Measurements from ENCODE around the gene NHP2. TPM values are rescaled to one million over a fixed set of nuclear protein-coding genes. Genes with fewer than 3 reads are reported as not detected.

NHP2 gene
- total and polyA plus RNA-seq, 2 experiments from 2014 or later, result 232 to 270 TPM

- H3K4me3 ChIP-seq, result no peak overlapping the region
- H3K27me3 ChIP-seq, result no peaks in the 10 kb centered on the region
- no peak overlapping the region for H3K27ac ChIP-seq
- H3K9me3 ChIP-seq (ENCODE audit: low read depth), result no peaks in the 10 kb centered on the region
- H3K4me1 ChIP-seq (ENCODE audit: low read depth), result no peaks in the 10 kb centered on the region
- DNase-seq (ENCODE audit: low read depth in 1 of 2, low spot score in 1 of 2), result no peak
- peaks cover 6% of the 10 kb centered on the region for H3K36me3 ChIP-seq
- no peak for TF ChIP-seq CTCF (IDR thresholded peaks at IDR 0.05; ENCODE audit: low read depth, low read length)
These were observed 27.1 kb downstream of the NHP2 start for GRCh38 chr5:178126556-178126955.

GRCh38 chr5:178125253-178125906 lies 28.3 kb downstream of the NHP2 start:
- Histone ChIP-seq H3K9me3 (ENCODE audit: low read depth) (no peaks in the 10 kb centered on the region), H3K27me3 (no peaks in the 10 kb centered on the region), H3K36me3 (peaks cover 6% of the 10 kb centered on the region), H3K27ac (no peak overlapping the region), H3K4me1 (ENCODE audit: low read depth) (no peaks in the 10 kb centered on the region), H3K4me3 (no peak overlapping the region)
- no peak for TF ChIP-seq CTCF (IDR thresholded peaks at IDR 0.05; ENCODE audit: low read depth, low read length)
- DNase-seq (ENCODE audit: low read depth in 1 of 2, low spot score in 1 of 2), result no peak

GRCh38 chr5:178123966-178124925 lies 29.4 kb downstream of the NHP2 start:
- Histone ChIP-seq H3K27me3 (no peaks in the 10 kb centered on the region), H3K9me3 (ENCODE audit: low read depth) (no peaks in the 10 kb centered on the region), H3K4me1 (ENCODE audit: low read depth) (no peaks in the 10 kb centered on the region), H3K4me3 (no peak overlapping the region), H3K36me3 (peaks cover 6% of the 10 kb centered on the region), H3K27ac (no peak overlapping the region)
- TF ChIP-seq CTCF (IDR thresholded peaks at IDR 0.05; ENCODE audit: low read depth, low read length), result no peak
- DNase-seq (ENCODE audit: low read depth in 1 of 2, low spot score in 1 of 2), result no peak

- no peak for DNase-seq (ENCODE audit: low read depth in 1 of 2, low spot score in 1 of 2)
- no peak overlapping the region for H3K27ac ChIP-seq
- no peak overlapping the region for H3K4me3 ChIP-seq
- no peak for TF ChIP-seq CTCF (IDR thresholded peaks at IDR 0.05; ENCODE audit: low read depth, low read length)
- no peaks in the 10 kb centered on the region for H3K27me3 ChIP-seq
- no peaks in the 10 kb centered on the region for H3K4me1 ChIP-seq (ENCODE audit: low read depth)
- H3K9me3 ChIP-seq (ENCODE audit: low read depth), result no peaks in the 10 kb centered on the region
- peaks cover 6% of the 10 kb centered on the region for H3K36me3 ChIP-seq
These were observed 30.4 kb downstream of the NHP2 start for GRCh38 chr5:178123094-178123965.

GRCh38 chr5:178122346-178122745 lies 31.3 kb downstream of the NHP2 start:
- DNase-seq (ENCODE audit: low read depth in 1 of 2, low spot score in 1 of 2), result no peak
- H3K27ac ChIP-seq, result no peak overlapping the region
- H3K4me1 ChIP-seq (ENCODE audit: low read depth), result no peaks in the 10 kb centered on the region
- TF ChIP-seq CTCF (IDR thresholded peaks at IDR 0.05; ENCODE audit: low read depth, low read length), result no peak
- peaks cover 6% of the 10 kb centered on the region for H3K36me3 ChIP-seq
- H3K9me3 ChIP-seq (ENCODE audit: low read depth), result no peaks in the 10 kb centered on the region
- H3K27me3 ChIP-seq, result no peaks in the 10 kb centered on the region
- H3K4me3 ChIP-seq, result no peak overlapping the region

Measured in cardiac muscle cell (in vitro differentiated cells and primary cell).